ENCODE results near the gene SETD4.

SETD4 gene

DNA sequence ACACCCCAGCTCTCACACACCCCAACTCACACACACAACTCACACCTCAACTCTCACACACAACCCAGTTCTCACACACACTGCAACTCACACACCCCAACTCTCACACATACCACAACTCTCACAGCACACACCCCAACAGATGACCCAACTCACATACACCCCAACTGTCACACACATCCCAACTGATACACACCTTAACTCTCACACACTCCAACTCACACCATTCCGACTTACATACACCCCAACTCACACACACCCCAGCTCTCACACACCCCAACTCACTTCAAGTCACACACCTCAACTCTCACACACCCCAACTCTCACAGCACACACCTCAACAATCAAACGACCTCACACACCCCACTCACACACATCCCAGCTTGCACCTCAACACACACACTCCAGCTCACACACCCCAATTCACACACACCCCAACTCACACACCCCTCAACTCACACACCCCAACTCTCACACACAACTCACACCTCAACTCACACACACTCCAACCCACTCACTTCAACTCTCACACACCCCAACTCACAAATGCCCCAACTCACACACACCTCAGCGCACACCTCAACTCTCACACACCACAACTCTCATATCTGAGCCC, 66.3 kb downstream of the SETD4 start:
- intact Hi-C loops (cut with DNase I; ENCODE audit: low total_unique reads), result no loop called here
- Histone ChIP-seq H3K27ac (no peak overlapping the region), H3K4me3 (no peak overlapping the region), H3K4me1 (no peaks in the 10 kb centered on the region), H3K36me3 (no peaks in the 10 kb centered on the region), H3K27me3 (peaks cover 0 to 21% of the 10 kb centered on the region in 2 donors), H3K9me3 (no peaks in the 10 kb centered on the region)
- DNase-seq, result no peak
- TF ChIP-seq, protein P1, sequence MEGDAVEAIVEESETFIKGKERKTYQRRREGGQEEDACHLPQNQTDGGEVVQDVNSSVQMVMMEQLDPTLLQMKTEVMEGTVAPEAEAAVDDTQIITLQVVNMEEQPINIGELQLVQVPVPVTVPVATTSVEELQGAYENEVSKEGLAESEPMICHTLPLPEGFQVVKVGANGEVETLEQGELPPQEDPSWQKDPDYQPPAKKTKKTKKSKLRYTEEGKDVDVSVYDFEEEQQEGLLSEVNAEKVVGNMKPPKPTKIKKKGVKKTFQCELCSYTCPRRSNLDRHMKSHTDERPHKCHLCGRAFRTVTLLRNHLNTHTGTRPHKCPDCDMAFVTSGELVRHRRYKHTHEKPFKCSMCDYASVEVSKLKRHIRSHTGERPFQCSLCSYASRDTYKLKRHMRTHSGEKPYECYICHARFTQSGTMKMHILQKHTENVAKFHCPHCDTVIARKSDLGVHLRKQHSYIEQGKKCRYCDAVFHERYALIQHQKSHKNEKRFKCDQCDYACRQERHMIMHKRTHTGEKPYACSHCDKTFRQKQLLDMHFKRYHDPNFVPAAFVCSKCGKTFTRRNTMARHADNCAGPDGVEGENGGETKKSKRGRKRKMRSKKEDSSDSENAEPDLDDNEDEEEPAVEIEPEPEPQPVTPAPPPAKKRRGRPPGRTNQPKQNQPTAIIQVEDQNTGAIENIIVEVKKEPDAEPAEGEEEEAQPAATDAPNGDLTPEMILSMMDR (IDR thresholded peaks at IDR 0.05), result no peak

DNA sequence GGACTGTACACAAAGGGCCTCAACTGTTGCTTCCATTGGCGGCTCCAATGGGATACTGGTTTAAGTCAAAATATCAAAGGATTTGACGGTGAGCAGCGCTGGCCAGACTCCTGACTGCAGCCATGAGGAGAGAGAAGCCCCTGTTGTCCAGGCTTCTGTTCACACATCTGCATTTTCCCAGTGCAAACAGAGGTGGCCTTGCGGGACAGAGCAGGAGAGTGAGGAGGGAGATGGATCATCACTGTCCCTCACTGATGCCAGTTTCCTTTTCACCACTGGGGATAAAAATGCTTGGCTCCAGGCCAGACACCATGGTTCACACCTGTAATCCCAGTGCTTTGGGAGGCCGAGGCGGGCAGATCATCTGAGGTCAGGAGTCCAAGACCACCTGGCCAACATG, 69.2 kb downstream of the SETD4 start:
- peaks cover 0 to 13% of the 10 kb centered on the region in 2 donors for H3K27me3 ChIP-seq
- DNase-seq, result no peak

DNA sequence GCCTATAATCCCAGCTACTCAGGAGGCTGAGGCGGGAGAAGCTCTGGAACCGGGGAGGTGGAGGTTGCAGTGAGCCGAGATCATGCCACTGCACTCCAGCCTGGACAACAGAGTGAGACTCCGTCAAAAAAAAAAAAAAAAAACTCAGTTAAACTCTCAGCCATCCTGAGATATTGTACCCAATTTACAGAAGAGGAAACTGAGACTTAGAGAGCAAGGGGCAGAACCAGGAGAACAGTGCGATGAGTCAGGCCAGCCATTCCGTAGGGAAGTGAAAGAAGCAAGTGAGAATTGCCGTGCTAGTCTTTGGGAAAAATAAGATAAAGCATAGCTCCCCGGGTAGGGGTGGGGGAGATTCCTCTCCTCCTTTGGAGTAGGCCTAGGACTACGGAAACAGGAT, 69.7 kb downstream of the SETD4 start:
- Histone ChIP-seq H3K4me1 (no peaks in the 10 kb centered on the region), H3K36me3 (no peaks in the 10 kb centered on the region), H3K4me3 (no peak overlapping the region), H3K9me3 (no peaks in the 10 kb centered on the region), H3K27ac (no peak overlapping the region), H3K27me3 (peaks cover 0 to 13% of the 10 kb centered on the region in 2 donors)
- TF ChIP-seq, protein P1 (IDR thresholded peaks at IDR 0.05), result no peak
- intact Hi-C loops (cut with DNase I; ENCODE audit: low total_unique reads), result no loop called here
- DNase-seq, result no peak

More for the DNA sequence above, 69.2 kb downstream of the SETD4 start:
- Histone ChIP-seq H3K9me3 (no peaks in the 10 kb centered on the region), H3K36me3 (no peaks in the 10 kb centered on the region), H3K4me1 (no peaks in the 10 kb centered on the region), H3K27ac (no peak overlapping the region), H3K4me3 (no peak overlapping the region)
- intact Hi-C loops (cut with DNase I; ENCODE audit: low total_unique reads), result no loop called here
- TF ChIP-seq, protein P1 (IDR thresholded peaks at IDR 0.05), result no peak

DNA sequence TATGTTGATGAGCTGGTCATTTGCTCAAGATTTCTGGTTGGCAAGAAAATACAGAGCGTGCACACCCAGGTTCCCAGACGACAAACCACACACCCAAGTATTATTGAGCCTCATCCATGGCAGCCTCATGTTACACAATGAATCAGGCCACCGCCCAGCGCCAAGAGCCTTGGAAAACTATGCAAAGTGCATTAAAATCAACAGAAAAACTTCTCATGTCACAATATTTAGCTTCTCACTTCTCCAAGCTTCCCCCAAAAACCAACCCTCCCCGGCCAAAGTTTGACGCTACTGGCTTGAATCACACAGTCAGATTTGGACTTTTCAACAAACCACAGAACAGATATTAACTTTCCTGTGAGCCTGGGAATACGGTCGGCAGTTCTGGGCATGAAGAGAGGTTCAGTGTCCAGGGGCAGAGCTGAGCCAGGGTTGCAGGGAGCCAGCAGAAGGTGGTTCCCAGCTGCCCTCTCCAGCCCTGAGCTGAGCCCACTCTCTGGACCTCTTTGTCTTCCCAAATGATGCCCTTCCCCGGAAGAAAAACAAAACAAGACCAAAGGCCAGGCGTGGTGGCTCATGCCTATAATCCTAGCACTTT, 71.1 kb downstream of the SETD4 start:
- DNase-seq, result peak; percentile 78 to 79
- Histone ChIP-seq H3K36me3 (no peaks in the 10 kb centered on the region), H3K4me3 (no peak overlapping the region)

DNA sequence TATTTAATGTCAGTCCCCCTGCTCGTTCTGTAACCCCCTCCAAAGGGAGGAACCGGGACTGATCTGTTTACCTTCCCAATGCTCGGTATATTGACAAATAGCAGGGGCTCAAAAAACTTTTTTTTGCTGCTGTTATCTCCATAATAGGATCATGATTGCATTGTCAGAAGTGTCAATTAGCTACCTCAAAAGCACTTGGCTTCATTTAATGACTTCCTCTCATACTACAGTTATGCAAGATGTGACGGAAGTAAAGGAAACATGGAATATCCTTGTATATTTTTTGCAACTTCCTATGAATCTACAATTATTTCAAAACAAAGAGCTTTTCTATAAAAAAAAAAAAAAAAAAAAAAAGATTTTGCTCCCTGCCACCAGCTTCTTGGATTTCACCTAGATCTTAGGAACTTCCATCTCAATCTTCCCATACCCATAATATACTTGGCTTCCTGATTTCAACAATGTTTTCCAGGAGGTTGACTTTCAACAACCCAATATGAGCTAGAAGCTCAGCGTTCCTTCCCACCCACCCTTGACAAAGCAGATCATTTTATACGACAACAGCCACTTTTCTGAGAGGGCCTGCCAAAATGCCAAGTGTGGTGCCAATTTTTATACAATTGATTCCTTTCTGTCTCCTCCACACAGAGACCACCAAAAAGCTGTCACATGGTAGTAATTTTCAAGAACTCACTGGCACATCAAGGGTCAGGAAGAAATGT, 71.7 kb downstream of the SETD4 start:
- intact Hi-C loops (cut with DNase I; ENCODE audit: low total_unique reads), result no loop called here
- H3K4me3 ChIP-seq, result no peak overlapping the region
- TF ChIP-seq, protein P1 (IDR thresholded peaks at IDR 0.05), result no peak
- no peak overlapping the region for H3K27ac ChIP-seq
- H3K27me3 ChIP-seq, result peaks cover 0 to 4% of the 10 kb centered on the region in 2 donors
- no peaks in the 10 kb centered on the region for H3K4me1 ChIP-seq
- no peak for DNase-seq
- no peaks in the 10 kb centered on the region for H3K9me3 ChIP-seq
- no peaks in the 10 kb centered on the region for H3K36me3 ChIP-seq

More for the DNA sequence above, 71.1 kb downstream of the SETD4 start:
- Histone ChIP-seq H3K27ac (no peak overlapping the region), H3K27me3 (peaks cover 0 to 6% of the 10 kb centered on the region in 2 donors), H3K9me3 (no peaks in the 10 kb centered on the region), H3K4me1 (no peaks in the 10 kb centered on the region)
- intact Hi-C loops (cut with DNase I; ENCODE audit: low total_unique reads), result no loop called here
- TF ChIP-seq, protein P1 (IDR thresholded peaks at IDR 0.05), result no peak
